ENCODE results near the gene CDC14B.

The CDC14B gene

GRCh38 chr9:96502539-96503373 is 116.9 kb downstream of the CDC14B start:
- DNase-seq (ENCODE audit: low spot score) = no peak

DNA sequence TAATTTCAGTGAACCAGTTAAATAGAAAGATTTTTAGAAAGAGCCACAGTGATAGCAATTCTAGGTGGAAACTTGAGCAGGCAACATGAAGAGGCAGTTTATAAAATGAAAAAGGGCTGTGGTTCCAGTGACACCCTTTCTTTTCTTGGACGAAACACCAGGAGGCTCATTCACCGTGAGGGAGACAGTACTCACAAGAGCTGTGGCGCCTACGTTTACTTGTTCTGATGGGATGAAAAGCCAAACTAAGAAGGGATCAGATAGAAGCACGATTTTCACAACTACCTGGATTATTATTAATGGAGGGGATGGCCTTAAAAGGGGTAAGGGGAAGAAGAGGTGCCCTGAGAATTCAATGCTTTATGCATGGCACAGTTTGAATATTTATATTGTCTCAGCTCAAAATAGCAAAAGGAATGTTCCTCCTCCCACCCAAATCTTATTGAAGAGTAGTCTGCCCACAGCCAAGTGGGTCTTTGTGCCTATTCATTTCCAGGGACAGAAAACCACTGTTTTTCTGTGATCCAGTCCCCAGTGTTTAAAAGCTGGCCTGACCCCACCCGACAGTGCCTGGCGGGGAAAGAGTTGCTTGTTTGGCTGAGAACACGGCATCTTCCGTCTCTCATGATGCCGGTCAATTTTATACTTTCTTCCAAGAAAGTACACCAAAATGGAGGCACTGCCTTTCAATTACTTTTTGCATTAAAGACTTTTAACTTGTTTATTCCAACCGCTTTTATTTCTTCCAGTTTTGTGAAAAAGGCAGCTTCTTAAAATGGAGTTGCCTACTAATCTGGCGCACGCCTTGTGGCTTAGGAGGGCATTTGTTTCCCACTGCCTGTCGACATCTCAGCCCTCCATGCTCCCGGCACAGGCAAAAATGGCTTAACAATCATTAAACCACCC is 117.8 kb downstream of the CDC14B start:
- no peak for DNase-seq (ENCODE audit: low spot score)

DNA sequence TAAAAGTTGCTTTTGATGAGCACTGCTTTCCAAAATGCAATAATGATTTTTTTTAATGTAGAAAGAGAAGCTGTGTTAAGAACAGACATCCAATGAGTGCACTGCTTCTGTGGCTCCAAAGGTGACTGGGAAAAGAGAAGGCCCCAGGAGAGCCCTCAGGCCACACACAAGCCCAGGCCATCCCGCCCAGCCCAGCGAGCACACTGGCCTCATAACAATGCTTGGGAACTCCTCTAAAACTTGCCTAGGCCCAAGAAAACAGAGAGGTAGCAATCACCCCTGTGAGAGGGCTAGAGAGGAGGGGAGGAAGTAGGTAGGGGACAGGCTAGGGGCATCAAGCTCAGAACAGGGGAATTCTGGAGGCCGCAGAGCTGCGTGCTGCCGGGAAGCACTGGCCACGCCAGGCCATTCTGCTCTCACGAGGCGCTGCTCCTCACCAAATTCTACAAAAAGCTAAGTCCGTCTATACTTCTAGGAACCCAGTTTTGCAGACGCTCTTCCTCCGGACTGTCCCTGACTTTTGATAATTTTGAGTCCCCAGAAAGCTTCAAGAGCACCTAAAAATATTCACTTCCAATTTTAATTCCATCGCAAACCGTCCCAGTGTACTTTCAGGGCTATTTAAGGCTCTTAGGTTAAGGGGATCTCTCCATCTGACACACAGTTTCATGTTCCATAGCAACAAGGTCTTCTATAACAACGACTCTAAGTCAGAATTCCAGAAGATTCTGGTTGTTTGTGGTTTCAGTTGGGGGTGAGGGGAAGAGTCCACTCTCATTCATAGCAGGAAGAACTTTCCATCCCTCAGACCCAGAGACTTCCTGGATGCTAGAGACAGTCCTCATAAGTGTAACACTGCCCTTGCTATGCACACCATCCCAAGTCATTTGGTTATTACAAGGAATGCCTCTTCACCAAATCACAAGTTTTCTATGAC is 118.7 kb downstream of the CDC14B start:
- no peak for DNase-seq (ENCODE audit: low spot score)

- DNase-seq (ENCODE audit: low spot score) = no peak
These were observed 120.4 kb downstream of the CDC14B start for GRCh38 chr9:96499257-96499656.

DNA sequence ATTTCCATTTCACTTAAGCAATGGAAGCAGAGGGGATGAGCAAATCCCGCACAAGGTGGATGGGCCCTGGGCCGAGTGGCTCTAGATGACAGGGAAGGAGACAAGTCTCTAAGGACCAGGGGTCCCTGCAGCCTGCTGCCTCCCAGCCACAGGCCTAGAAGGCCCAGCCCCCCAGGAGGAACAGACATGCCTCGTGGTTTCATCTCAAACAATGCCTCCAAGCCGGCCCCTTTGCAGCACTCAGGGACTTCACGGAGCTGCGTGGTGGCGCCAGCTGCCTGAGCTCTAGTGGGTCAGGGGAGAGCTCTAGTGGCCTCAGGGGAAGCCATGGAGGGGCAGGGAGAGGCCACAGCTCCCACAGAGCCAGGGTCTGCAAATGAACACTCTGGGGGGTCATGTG is 120.8 kb downstream of the CDC14B start:
- DNase-seq (ENCODE audit: low spot score) = no peak

DNA sequence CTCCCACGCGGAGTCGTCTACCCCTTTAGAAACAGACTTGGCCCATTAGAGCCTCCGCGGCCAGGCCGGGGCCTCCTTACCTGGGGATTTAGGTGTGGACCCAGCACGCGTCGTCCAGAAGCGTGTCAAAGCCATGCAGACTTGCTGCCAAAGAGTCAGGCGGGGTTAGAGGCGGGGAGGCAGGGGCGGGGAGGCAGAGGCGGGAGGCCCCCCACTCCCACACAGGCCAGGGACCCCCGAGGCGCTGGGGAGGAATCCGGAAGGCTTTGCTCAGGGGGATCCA is 122.6 kb downstream of the CDC14B start:
- DNase-seq (ENCODE audit: low spot score) = no peak

DNA sequence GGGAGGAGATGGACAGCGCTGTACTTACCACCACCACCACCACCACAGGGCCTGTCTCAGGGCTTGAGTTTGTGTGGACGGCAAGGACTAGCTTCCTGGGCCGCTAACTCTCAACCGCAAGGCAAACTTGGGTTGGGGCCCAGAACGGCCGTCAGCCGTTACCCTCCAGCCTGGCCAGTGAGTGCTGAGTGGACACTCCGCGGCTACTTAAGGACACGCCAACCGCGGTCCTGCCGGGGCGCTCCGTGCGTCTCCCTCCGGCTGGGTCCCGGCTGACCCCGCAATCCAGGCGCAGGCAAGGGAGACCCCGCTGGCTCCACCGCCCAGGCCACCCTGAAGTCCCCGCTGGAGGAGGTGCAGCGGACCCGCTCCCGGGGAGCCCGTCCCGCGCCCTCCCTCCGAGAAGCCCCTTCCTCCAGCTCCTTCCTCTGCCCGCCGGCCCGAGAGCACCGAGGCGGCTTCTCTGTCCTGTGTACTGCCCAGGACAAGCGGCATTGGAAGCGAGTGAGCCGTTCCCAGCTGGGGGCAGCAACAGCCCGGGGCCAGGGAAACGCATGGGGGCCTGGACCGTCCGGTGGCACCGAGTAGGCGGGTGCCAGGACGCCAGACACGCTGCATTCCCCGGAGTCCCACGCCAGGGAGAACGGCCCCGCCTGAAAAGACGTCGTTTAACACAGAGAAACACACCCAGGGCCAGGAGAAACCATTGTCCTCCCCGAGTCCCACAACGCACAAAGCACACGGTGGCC is 123.1 kb downstream of the CDC14B start:
- DNase-seq (ENCODE audit: low spot score) = no peak

- no peak for DNase-seq (ENCODE audit: low spot score)
These were observed 124.3 kb downstream of the CDC14B start for GRCh38 chr9:96495341-96495740.

GRCh38 chr9:96494215-96494800 is 125.3 kb downstream of the CDC14B start:
- DNase-seq (ENCODE audit: low spot score) = no peak

GRCh38 chr9:96493757-96494156 is 125.9 kb downstream of the CDC14B start:
- no peak for DNase-seq (ENCODE audit: low spot score)

DNA sequence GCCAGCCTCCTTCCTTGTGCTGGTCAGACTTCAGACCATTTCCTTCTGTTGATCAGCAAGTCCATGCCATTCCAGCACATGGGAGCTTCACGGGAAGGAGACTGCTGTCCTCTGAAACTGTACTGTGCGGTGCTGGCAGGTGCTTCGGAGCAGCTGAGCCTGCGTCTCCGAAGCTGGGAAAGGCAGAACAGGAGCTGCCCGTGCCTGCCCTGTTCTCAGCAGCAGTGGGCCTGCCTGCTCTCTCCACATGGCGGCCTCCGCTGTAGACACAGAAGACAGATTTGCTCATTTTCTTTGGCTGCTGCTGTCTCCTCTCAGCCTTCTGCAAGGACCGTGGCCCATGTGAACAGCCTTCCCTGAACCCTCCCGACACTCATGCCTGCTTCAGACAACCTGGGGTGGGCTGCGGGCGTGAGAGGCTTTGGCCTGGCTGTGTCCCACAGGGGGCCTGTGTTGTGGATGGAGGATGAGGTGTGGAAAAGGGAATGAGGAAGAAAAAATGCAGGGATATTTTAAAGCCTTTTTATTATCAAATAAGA is 126.6 kb downstream of the CDC14B start:
- DNase-seq (ENCODE audit: low spot score) = no peak

- DNase-seq (ENCODE audit: low spot score) = no peak
These were observed 127.6 kb downstream of the CDC14B start for GRCh38 chr9:96491880-96492525.

DNA sequence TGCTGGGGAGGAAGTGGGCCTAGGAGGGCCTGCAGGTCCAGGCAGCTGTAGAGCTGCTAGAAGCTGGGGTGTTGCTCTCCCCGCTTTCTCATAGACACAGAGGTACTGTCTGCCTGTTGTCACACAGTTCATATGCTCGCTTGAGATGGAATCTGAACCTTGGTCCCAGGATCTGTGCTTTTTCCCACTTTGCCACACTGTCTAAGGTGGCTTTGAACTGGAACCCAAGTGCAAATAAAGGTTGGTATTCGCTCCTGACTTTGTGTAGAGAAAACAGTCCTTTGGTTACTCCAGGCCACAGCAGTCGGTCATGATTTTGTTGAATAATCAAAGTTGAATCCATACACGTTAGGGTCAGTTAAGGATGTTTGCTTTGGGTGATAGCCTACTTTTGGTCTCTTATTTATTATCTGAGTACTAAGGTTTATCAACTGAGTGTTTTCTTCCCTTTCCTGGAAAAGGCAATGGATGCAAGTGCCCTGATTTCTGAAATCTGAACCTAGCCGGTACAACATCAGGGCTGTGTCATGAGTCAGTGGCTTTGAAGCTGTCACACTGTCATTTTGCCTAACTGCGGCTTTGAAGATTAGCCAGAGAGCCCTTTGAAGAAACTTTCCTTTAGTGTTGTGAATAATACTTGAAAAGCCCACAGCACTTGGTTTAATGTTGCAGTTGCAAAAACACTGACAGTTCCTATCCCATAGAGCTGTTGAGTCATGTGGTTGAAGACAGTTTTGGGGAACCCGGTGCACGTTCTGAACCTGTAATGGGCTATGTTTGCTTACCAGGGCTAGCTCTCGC is 128.4 kb downstream of the CDC14B start:
- DNase-seq (ENCODE audit: low spot score) = no peak

DNA sequence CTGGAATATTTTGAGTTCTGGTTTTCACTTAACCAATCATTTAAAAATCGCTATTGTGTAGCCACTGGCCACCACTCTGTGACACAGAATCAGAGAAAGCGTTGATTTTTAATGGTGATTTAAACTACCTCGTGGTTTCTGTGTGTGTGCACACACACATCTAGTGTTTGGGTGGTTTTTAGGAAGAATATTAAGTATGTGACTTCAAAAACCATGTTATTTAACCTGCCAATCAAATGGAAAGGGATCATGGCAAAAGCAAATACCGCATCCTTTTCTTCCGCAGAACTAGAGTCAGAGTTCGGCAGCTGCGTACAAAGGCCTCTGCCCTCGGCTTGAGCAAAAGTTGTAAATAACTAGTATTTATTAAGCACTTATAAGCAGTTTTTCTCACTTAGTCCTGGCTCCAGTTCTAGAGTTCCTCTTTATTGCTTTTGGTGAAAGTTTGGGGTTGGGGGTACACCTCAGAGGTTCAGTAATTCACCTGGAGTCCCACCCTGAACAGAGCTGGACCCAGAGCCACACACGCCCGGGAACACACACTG is 129.0 kb downstream of the CDC14B start:
- no peak for DNase-seq (ENCODE audit: low spot score)

GRCh38 chr9:96489482-96489979 is 130.1 kb downstream of the CDC14B start:
- no peak for DNase-seq (ENCODE audit: low spot score)

DNA sequence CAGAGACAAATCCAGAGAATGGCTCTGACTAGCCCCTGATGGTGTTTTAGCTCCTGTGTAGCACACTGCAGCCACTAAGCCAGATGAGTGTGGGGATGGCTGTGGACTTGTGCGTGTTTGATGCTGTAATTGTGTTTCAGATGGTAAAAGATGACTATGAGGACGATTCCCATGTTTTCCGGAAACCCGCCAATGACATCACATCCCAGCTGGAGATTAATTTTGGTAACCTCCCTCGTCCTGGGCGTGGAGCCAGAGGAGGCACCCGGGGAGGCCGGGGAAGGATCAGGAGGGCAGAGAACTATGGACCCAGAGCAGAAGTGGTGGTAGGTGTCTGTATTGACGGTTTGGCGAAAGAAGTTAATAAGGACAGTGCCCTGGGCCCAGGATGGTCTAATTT is 131.7 kb downstream of the CDC14B start:
- DNase-seq (ENCODE audit: low spot score) = no peak

DNA sequence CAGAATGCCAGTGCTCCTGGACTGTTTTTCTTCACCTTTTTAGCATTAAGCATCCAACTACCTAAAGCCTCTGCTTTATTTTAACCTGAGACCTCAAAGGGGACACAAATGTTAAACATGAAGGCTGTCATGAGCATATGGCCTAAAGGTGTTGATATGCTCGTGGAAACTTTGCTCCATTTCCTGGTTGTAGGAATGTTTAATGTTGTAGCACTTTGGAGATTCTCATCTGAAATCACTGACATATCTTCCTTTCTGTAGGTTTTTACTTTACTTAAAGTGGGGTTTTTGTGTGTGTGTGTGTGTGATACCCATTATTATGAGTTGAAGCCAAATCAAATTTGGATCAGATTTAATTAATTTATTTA is 132.6 kb downstream of the CDC14B start:
- no peak for DNase-seq (ENCODE audit: low spot score)

DNA sequence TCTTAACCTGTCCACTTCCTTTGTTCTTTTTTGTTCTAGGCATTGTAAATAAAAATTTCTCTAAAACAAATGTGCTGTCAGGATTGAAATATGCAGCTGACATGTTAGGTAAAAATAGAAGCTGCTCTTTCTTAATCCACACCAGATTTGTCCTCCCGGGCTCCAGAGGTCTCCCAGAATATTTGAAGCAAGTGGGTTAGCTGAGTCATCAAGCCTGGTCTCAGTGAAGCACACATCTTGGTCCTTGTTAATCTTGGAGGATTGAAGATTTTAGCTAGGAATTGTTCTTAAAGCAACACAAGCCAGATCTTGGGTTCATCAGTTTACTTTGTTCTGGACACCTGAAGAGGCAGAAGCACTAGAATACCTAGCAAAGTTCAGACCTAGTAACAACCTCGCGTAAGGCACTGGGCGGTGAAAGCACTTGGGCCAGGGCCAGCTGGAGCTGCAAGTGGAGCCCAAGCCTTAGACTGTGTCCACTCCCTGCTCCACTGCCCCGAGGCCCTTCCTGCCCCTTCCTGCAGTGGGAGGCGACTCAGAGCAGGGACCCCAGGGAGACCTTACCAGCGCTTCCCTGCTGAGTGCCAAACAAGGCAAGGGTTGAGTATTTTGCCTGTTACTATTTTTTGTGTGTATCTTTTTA is 133.1 kb downstream of the CDC14B start:
- DNase-seq (ENCODE audit: low spot score) = no peak

GRCh38 chr9:96485280-96485679 is 134.4 kb downstream of the CDC14B start:
- DNase-seq (ENCODE audit: low spot score) = no peak

Data from LoVo (cell line).